ENCODE measurements around the gene PI4K2B.

DNA sequence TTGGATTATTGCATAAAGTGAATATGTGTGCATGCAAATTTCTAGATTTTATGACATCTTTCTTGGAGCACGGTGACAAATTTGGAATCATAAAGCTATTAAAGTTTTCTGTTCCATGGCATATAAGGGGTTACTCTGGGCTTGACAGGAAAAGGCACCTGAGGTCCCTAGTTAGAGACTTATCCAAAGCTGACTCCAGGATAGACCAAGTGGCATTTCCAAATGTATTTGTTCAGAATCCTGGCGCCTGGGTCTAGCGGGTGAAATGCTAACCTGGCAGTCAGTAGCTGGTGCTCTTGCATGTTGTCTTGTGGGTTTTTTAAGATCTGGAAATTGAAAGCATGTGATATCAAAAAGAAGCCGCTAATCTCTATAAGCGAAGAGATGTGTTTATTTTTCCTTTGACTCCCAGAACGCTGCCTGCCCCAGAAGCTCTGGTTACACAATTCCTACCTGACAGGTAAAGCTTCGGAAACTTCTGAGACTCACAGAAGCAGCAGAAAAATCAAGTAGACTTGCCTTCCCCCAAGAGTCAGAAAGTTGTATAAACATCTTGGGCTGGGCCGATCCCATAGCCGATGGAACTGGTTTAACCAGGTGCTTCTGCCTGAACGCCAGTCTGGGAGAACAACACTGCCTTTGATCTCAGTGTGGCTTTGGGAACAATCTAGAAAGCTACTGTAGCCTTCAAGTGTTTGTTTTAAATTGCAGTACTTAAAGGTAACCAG is 65.8 kb downstream of the PI4K2B start:
- TF ChIP-seq, protein P1, sequence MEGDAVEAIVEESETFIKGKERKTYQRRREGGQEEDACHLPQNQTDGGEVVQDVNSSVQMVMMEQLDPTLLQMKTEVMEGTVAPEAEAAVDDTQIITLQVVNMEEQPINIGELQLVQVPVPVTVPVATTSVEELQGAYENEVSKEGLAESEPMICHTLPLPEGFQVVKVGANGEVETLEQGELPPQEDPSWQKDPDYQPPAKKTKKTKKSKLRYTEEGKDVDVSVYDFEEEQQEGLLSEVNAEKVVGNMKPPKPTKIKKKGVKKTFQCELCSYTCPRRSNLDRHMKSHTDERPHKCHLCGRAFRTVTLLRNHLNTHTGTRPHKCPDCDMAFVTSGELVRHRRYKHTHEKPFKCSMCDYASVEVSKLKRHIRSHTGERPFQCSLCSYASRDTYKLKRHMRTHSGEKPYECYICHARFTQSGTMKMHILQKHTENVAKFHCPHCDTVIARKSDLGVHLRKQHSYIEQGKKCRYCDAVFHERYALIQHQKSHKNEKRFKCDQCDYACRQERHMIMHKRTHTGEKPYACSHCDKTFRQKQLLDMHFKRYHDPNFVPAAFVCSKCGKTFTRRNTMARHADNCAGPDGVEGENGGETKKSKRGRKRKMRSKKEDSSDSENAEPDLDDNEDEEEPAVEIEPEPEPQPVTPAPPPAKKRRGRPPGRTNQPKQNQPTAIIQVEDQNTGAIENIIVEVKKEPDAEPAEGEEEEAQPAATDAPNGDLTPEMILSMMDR (IDR thresholded peaks at IDR 0.05) = no peak
- no peak for TF ChIP-seq POLR2A (IDR thresholded peaks at IDR 0.05)
